ENCODE measurements around the gene SLC38A5.

SLC38A5 gene

GRCh38 chrX:48491809-48492208 lies 21.7 kb upstream of the SLC38A5 start:
- DNase-seq (ENCODE audit: low read depth in 2 of 2) = no peak

GRCh38 chrX:48490661-48491060 lies 20.6 kb upstream of the SLC38A5 start:
- DNase-seq (ENCODE audit: low read depth in 2 of 2) = no peak

- DNase-seq (ENCODE audit: low read depth in 2 of 2) = no peak
These were observed 19.8 kb upstream of the SLC38A5 start for GRCh38 chrX:48489892-48490291.

GRCh38 chrX:48489296-48489695 lies 19.2 kb upstream of the SLC38A5 start:
- no peak for DNase-seq (ENCODE audit: low read depth in 2 of 2)

- no peak for DNase-seq (ENCODE audit: low read depth in 2 of 2)
These were observed 18.0 kb upstream of the SLC38A5 start for GRCh38 chrX:48488034-48488433.

- DNase-seq (ENCODE audit: low read depth in 2 of 2) = no peak
These were observed 17.3 kb upstream of the SLC38A5 start for GRCh38 chrX:48487362-48487798.

- DNase-seq (ENCODE audit: low read depth in 2 of 2) = no peak
These were observed 12.5 kb upstream of the SLC38A5 start for GRCh38 chrX:48482526-48482925.

GRCh38 chrX:48480583-48480982 lies 10.5 kb upstream of the SLC38A5 start:
- DNase-seq (ENCODE audit: low read depth in 2 of 2) = no peak

- no peak for DNase-seq (ENCODE audit: low read depth in 2 of 2)
These were observed 10.1 kb upstream of the SLC38A5 start for GRCh38 chrX:48480142-48480541.

- DNase-seq (ENCODE audit: low read depth in 2 of 2) = no peak
These were observed 8.7 kb upstream of the SLC38A5 start for GRCh38 chrX:48478806-48479205.

GRCh38 chrX:48477960-48478755 lies 8.1 kb upstream of the SLC38A5 start:
- no peak for DNase-seq (ENCODE audit: low read depth in 2 of 2)

- no peak for DNase-seq (ENCODE audit: low read depth in 2 of 2)
These were observed 6.9 kb upstream of the SLC38A5 start for GRCh38 chrX:48476919-48477318.

GRCh38 chrX:48475774-48476577 lies 5.9 kb upstream of the SLC38A5 start, which contains the start of gene FTSJ1:
TSS of gene FTSJ1 (plus strand) at chrX:48476199. CDS start at chrX:48478048, 1,849 bp downstream.
- DNase-seq (ENCODE audit: low read depth in 2 of 2) = peak; percentile 67 to 84

GRCh38 chrX:48475296-48475695 lies 5.2 kb upstream of the SLC38A5 start:
- no peak for DNase-seq (ENCODE audit: low read depth in 2 of 2)

GRCh38 chrX:48474581-48474980 lies 4.5 kb upstream of the SLC38A5 start:
- no peak for DNase-seq (ENCODE audit: low read depth in 2 of 2)

- DNase-seq (ENCODE audit: low read depth in 2 of 2) = no peak
These were observed 4.1 kb upstream of the SLC38A5 start for GRCh38 chrX:48474127-48474526.

GRCh38 chrX:48473704-48473990 lies 3.6 kb upstream of the SLC38A5 start:
- DNase-seq (ENCODE audit: low read depth in 2 of 2) = no peak

GRCh38 chrX:48472851-48473703 lies 3.0 kb upstream of the SLC38A5 start:
- no peak for DNase-seq (ENCODE audit: low read depth in 2 of 2)

- no peak for DNase-seq (ENCODE audit: low read depth in 2 of 2)
These were observed 2.2 kb upstream of the SLC38A5 start for GRCh38 chrX:48472225-48472624.

- DNase-seq (ENCODE audit: low read depth in 2 of 2) = no peak
These were observed 1.4 kb upstream of the SLC38A5 start for GRCh38 chrX:48471504-48471903.

- no peak for DNase-seq (ENCODE audit: low read depth in 2 of 2)
These were observed 716 bp upstream of the SLC38A5 start for GRCh38 chrX:48470833-48471118.
